ENCODE results near the gene KCNK5.

Gene KCNK5

DNA sequence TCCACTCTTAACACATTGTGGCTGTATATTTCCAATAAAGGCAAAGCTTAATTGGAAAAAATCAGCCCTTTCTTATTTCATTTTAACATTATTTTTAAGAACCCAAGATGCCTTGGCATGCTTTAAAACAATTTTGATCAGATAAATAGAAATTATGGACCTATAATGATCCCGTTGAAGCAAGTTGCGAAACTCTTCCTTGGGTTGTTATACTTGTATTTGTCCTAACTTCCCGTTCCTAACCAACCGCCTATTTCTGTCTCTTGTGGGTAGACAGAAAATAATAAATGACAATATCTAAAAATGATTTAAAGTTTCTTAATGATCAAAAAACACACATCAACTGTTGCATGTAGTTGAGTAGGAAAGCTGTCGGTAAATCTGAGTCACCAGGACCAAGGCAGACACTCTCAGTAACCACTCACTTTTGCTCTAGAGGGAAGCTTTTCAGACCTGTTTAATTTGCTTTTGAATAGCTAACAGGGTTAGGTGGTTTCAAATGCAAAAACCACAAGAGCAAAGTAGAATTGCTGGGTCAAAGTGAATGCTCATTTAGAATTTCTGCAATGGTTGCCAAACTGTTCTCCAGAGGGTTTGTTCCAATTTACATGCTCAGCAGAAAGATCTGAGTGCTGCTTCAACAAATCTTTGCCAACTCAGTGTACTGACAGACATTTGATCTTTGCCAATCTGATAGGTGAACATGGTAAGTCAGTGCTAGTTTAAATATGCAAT, 34.2 kb upstream of the KCNK5 start:
- Histone ChIP-seq H3K27ac (ENCODE audit: low read length) (peak overlapping the region; percentile 7), H3K9ac (ENCODE audit: low read length) (no peak overlapping the region), H3K27me3 (ENCODE audit: control insufficient read depth, insufficient read depth, low read length) (no peaks in the 10 kb centered on the region), H3K4me1 (ENCODE audit: control insufficient read depth, low read depth, low read length) (peaks cover 30% of the 10 kb centered on the region), H3K4me3 (ENCODE audit: low read length) (peak overlapping the region; percentile 5), H3K36me3 (ENCODE audit: control insufficient read depth, low read depth, low read length) (no peaks in the 10 kb centered on the region), H3K9me3 (ENCODE audit: control insufficient read depth, low read depth, low read length) (no peaks in the 10 kb centered on the region)

DNA sequence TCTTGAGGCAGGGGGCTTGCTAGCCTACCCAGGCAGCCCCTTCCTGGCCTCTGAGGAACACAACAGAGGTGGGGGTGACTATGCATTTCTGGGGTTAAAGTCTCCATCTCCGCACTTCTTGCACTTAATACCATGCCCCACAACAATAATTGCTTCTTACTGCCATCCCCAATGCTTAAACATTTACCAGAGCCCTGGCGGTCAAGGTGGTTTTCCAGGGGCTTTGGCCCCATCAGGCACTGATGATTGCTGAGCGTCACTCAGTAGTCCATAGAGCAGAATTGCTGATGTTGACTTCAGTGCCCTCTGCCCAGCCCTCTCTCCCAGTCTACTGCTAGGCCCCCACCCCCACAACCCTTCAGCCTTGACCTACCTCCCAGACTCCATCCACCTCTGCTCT, 32.5 kb upstream of the KCNK5 start:
- Histone ChIP-seq H3K9me3 (ENCODE audit: control insufficient read depth, low read depth, low read length) (no peaks in the 10 kb centered on the region), H3K36me3 (ENCODE audit: control insufficient read depth, low read depth, low read length) (no peaks in the 10 kb centered on the region), H3K27me3 (ENCODE audit: control insufficient read depth, insufficient read depth, low read length) (no peaks in the 10 kb centered on the region), H3K4me1 (ENCODE audit: control insufficient read depth, low read depth, low read length) (peaks cover 27% of the 10 kb centered on the region), H3K27ac (ENCODE audit: low read length) (no peak overlapping the region), H3K4me3 (ENCODE audit: low read length) (no peak overlapping the region), H3K9ac (ENCODE audit: low read length) (no peak overlapping the region)

DNA sequence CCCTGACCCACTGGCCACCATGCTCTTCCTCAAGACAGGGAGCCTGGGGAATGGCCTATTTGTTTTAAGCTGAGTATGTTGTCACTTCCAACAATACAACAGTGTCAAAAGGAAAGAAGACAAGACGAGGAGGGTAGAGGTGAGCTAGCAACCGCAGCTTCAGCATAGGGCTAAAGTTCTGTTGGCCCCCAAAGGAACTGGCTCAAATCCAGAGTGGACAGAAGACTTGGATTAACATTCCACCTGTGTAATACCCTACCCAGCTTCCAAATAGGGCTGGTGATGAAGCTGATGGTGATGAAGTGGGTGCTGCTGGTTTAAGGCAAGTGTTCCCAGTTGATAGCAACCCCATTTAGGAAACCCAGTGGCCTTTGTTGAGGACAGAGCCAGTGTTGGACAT, 31.7 kb upstream of the KCNK5 start:
- Histone ChIP-seq H3K4me1 (ENCODE audit: control insufficient read depth, low read depth, low read length) (peaks cover 31% of the 10 kb centered on the region), H3K4me3 (ENCODE audit: low read length) (no peak overlapping the region), H3K27ac (ENCODE audit: low read length) (no peak overlapping the region), H3K9me3 (ENCODE audit: control insufficient read depth, low read depth, low read length) (no peaks in the 10 kb centered on the region), H3K36me3 (ENCODE audit: control insufficient read depth, low read depth, low read length) (no peaks in the 10 kb centered on the region), H3K27me3 (ENCODE audit: control insufficient read depth, insufficient read depth, low read length) (no peaks in the 10 kb centered on the region), H3K9ac (ENCODE audit: low read length) (no peak overlapping the region)

DNA sequence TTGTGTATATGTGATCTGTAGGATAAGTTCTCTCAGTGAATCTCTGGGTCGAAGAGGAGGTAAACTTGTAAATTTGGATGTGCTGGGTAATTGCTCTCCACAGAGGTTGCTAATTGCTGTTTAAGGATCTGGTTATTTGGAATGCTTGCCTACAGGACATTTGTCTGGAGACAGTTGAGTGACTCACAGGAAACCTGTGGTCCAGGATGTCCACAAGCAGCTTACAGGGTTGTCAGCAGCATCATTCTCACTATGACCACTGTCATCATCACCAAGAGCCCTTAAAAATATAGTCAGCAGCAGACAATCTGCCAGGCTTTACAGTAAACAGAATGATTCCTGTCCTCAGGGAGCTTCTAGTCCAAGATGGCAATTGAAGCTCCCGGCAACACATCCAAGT, 31.2 kb upstream of the KCNK5 start:
- no peaks in the 10 kb centered on the region for H3K36me3 ChIP-seq (ENCODE audit: control insufficient read depth, low read depth, low read length)
- H3K27me3 ChIP-seq (ENCODE audit: control insufficient read depth, insufficient read depth, low read length): no peaks in the 10 kb centered on the region

DNA sequence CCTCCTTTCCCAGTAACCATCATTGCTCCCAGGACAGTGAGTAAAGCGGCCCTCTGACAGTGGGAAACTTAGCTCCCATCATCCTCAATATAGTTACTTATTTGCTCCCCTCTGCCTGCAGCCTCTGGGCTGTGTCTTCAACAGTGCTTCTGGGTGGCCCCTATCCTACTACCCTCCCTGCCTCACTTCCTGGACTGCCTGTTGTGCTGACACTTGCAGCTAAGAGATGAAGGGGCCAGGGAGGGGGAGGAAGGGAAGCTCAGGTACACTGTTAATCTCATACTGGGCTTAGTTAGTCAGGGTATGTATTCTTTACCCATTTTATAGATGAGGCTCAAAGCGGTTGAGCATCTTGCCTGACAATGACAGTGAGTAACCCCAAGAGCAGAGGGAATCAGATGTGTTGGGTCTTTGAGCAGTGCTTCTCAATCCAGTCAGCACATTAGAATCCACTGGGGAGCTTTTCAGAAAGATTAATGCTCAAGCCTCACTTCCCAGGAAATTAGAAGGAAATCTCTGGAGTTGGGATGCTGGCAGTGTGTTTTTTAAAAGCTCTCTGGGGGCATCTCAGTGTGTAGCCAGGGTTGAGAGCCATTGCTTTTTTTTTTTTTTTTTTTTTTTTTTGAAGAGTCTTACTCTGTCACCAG, 27.1 kb upstream of the KCNK5 start:
- H3K9ac ChIP-seq (ENCODE audit: low read length): no peak overlapping the region
- no peak overlapping the region for H3K4me3 ChIP-seq (ENCODE audit: low read length)
- H3K27me3 ChIP-seq (ENCODE audit: control insufficient read depth, insufficient read depth, low read length): no peaks in the 10 kb centered on the region
- peaks cover 15% of the 10 kb centered on the region for H3K4me1 ChIP-seq (ENCODE audit: control insufficient read depth, low read depth, low read length)
- H3K9me3 ChIP-seq (ENCODE audit: control insufficient read depth, low read depth, low read length): no peaks in the 10 kb centered on the region
- no peak overlapping the region for H3K27ac ChIP-seq (ENCODE audit: low read length)
- no peaks in the 10 kb centered on the region for H3K36me3 ChIP-seq (ENCODE audit: control insufficient read depth, low read depth, low read length)

More for the DNA sequence above, 31.2 kb upstream of the KCNK5 start:
- Histone ChIP-seq H3K9ac (ENCODE audit: low read length) (no peak overlapping the region), H3K9me3 (ENCODE audit: control insufficient read depth, low read depth, low read length) (no peaks in the 10 kb centered on the region), H3K27ac (ENCODE audit: low read length) (no peak overlapping the region), H3K4me1 (ENCODE audit: control insufficient read depth, low read depth, low read length) (peaks cover 31% of the 10 kb centered on the region), H3K4me3 (ENCODE audit: low read length) (no peak overlapping the region)

DNA sequence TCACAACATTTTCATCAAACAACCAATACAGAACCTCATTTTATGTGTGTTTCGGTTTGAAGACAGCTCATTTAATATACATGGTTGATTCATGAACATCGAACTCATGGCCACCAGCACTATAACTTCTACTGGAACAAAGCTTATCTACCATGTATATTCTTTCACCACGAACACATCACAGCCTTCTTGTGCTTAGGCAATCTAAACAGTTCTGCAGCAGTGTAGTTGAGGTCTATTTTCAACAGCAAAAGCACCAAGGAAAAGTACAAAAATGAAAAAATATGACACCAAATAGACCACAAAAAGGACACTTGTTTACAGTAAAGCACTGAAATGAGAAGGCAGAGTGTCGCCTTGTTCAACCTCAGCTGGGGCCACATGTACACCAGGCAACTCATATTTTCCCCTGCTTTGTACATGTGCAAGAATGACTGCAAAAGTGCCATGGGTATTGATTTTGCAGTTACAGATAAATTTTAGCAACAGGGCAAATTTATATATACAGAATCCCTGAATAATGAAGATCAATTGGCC, 25.8 kb upstream of the KCNK5 start:
- no peaks in the 10 kb centered on the region for H3K36me3 ChIP-seq (ENCODE audit: control insufficient read depth, low read depth, low read length)
- peaks cover 13% of the 10 kb centered on the region for H3K4me1 ChIP-seq (ENCODE audit: control insufficient read depth, low read depth, low read length)
- no peak overlapping the region for H3K9ac ChIP-seq (ENCODE audit: low read length)
- no peaks in the 10 kb centered on the region for H3K27me3 ChIP-seq (ENCODE audit: control insufficient read depth, insufficient read depth, low read length)
- H3K9me3 ChIP-seq (ENCODE audit: control insufficient read depth, low read depth, low read length): no peaks in the 10 kb centered on the region
- no peak overlapping the region for H3K4me3 ChIP-seq (ENCODE audit: low read length)
- no peak overlapping the region for H3K27ac ChIP-seq (ENCODE audit: low read length)

DNA sequence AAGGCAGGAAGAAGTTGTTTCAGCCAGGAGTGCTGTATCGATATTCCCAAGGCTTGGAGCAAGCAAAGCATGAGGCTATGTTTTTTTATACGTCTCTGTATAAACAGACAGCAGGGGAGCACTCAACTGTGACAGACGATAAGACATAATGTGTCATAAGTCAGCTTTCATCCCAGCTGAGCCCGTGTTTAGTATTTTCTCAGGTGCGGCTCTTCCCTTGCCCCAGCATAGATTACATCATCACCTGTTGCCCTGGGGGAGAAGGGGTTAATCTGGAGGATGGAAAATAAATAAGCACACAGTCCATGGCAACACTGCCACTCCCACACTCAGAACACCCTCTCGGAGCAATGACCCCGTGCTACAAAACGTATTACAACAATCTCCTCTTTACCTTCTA, 22.1 kb upstream of the KCNK5 start:
- H3K36me3 ChIP-seq (ENCODE audit: control insufficient read depth, low read depth, low read length): no peaks in the 10 kb centered on the region
- H3K4me1 ChIP-seq (ENCODE audit: control insufficient read depth, low read depth, low read length): peaks cover 3% of the 10 kb centered on the region
- H3K9ac ChIP-seq (ENCODE audit: low read length): no peak overlapping the region
- H3K9me3 ChIP-seq (ENCODE audit: control insufficient read depth, low read depth, low read length): no peaks in the 10 kb centered on the region
- no peak overlapping the region for H3K27ac ChIP-seq (ENCODE audit: low read length)
- H3K4me3 ChIP-seq (ENCODE audit: low read length): no peak overlapping the region
- H3K27me3 ChIP-seq (ENCODE audit: control insufficient read depth, insufficient read depth, low read length): no peaks in the 10 kb centered on the region

DNA sequence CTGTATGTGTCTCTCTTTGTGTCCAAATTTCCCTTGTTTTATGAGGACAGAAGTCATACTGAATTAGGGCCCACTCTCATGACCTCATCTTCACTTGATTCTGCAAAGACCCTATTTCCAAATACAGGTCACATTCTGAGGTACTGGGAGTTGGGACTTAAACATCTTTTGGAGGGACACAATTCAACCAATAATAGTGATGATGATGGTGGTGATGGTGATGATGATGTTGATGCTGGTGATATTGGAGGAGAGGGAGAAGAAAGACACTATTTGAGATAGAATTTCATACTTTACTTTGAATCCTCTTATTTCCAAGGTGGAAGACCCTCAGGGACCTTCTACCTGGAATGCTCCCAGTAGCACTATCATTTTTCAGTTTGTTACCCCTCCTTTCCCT, 21.2 kb upstream of the KCNK5 start:
- Histone ChIP-seq H3K27me3 (ENCODE audit: control insufficient read depth, insufficient read depth, low read length) (no peaks in the 10 kb centered on the region), H3K9me3 (ENCODE audit: control insufficient read depth, low read depth, low read length) (no peaks in the 10 kb centered on the region), H3K27ac (ENCODE audit: low read length) (no peak overlapping the region)

DNA sequence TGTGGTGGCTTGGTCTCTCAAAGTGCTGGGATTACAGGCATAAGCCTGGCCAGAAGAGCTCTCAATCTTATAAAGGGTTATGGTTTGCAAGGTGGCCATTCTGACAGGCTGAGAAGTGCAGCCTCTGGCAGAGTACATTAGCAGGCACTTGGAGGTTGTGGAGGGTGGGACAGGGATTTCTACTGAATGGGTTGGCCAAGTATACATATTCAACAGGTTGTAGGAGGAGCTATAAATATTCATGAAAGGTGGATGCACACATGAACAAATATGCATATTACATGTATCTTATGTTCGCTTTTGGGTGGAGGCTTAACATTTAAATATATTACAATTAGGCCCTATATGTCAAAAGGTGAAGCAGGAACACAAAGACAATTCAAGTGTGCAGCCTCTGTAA, 20.0 kb upstream of the KCNK5 start:
- Histone ChIP-seq H3K4me3 (ENCODE audit: low read length) (no peak overlapping the region), H3K9ac (ENCODE audit: low read length) (no peak overlapping the region), H3K4me1 (ENCODE audit: control insufficient read depth, low read depth, low read length) (no peaks in the 10 kb centered on the region), H3K27me3 (ENCODE audit: control insufficient read depth, insufficient read depth, low read length) (no peaks in the 10 kb centered on the region), H3K9me3 (ENCODE audit: control insufficient read depth, low read depth, low read length) (no peaks in the 10 kb centered on the region), H3K27ac (ENCODE audit: low read length) (no peak overlapping the region), H3K36me3 (ENCODE audit: control insufficient read depth, low read depth, low read length) (no peaks in the 10 kb centered on the region)

More for the DNA sequence above, 21.2 kb upstream of the KCNK5 start:
- no peaks in the 10 kb centered on the region for H3K4me1 ChIP-seq (ENCODE audit: control insufficient read depth, low read depth, low read length)
- no peak overlapping the region for H3K4me3 ChIP-seq (ENCODE audit: low read length)
- H3K36me3 ChIP-seq (ENCODE audit: control insufficient read depth, low read depth, low read length): no peaks in the 10 kb centered on the region
- H3K9ac ChIP-seq (ENCODE audit: low read length): no peak overlapping the region

DNA sequence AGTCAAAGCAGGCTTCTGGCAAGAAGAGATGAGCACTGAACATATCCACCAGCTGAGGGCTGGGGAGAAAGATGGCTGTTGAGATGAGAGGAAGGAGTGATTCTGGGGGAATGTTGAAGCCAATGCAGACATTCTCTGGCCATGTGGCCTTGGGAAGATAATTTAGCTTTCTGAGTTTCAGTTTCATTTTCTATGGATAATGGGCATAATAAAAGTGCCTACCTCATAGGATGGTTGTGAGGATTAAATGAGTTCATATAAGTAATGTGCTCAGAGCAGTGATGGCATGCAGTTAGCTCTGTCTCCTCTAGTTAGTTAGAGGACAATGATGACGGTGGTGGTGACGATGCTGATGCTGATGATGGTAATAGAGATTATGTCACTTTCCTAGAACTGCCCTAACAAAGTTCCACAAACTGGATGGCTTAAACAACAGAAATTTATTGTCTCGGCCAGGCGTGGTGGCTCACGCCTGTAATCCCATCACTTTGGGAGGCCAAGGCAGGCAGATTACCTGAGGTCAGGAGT, 18.5 kb upstream of the KCNK5 start:
- Histone ChIP-seq H3K4me1 (ENCODE audit: control insufficient read depth, low read depth, low read length) (no peaks in the 10 kb centered on the region), H3K36me3 (ENCODE audit: control insufficient read depth, low read depth, low read length) (no peaks in the 10 kb centered on the region), H3K27ac (ENCODE audit: low read length) (no peak overlapping the region), H3K9ac (ENCODE audit: low read length) (no peak overlapping the region), H3K9me3 (ENCODE audit: control insufficient read depth, low read depth, low read length) (no peaks in the 10 kb centered on the region), H3K4me3 (ENCODE audit: low read length) (no peak overlapping the region), H3K27me3 (ENCODE audit: control insufficient read depth, insufficient read depth, low read length) (no peaks in the 10 kb centered on the region)

DNA sequence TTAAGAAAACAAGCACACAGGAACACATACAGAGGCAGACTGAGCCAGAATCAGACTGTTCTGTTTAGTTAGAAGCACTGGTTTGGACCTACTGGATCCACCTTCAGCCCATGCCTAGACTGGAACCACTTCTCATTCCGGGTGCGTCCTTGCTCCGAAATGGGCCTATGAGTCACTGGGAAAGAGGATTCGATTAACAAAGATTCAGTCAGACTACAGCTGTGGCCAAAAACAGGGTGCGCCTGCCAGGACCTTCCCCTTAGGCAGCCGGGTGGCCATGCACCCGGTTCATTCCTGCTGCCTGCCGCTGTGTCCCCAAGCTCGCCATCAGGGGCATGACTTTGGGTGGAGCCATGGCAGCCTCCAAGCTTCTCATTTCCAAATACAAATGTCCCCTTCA, 14.5 kb upstream of the KCNK5 start:
- Histone ChIP-seq H3K27me3 (ENCODE audit: control insufficient read depth, insufficient read depth, low read length) (no peaks in the 10 kb centered on the region), H3K27ac (ENCODE audit: low read length) (no peak overlapping the region), H3K36me3 (ENCODE audit: control insufficient read depth, low read depth, low read length) (no peaks in the 10 kb centered on the region), H3K9ac (ENCODE audit: low read length) (no peak overlapping the region), H3K9me3 (ENCODE audit: control insufficient read depth, low read depth, low read length) (no peaks in the 10 kb centered on the region), H3K4me1 (ENCODE audit: control insufficient read depth, low read depth, low read length) (peaks cover 10% of the 10 kb centered on the region), H3K4me3 (ENCODE audit: low read length) (no peak overlapping the region)

Measured in iPS-18a (cell line).